ENCODE results near the gene FAAP20. TPM values are rescaled to one million over a fixed set of nuclear protein-coding genes. Genes with fewer than 3 reads are reported as not detected.

FAAP20 gene
- total and polyA plus RNA-seq, 10 of the 15 experiments (the other 5 are each of a cell fraction or from before 2014, with no cell fraction given): 0.79 to 91.8 (median 20.9) TPM

GRCh38 chr1:2180297-2181245 is 14.0 kb downstream of the FAAP20 start:
- ATAC-seq (no peak), DNase-seq (ENCODE audit: low read depth, low spot score) (no peak), FAIRE-seq (no peak)
- RAD21 ChIA-PET (ENCODE audit: unreplicated experiment): no interaction called here
- CTCF ChIA-PET: no interaction called here
- H3K79me2 ChIP-seq (ENCODE audit: control insufficient read depth, insufficient read depth, low read length): no peaks in the 10 kb centered on the region
- H3K9ac ChIP-seq (ENCODE audit: control insufficient read depth, insufficient read depth, low read length): no peak overlapping the region
- no peak overlapping the region for H2AFZ ChIP-seq (ENCODE audit: control insufficient read depth, low read depth, low read length)
- POLR2A ChIA-PET: no interaction called here
- no peaks in the 10 kb centered on the region for H3K9me3 ChIP-seq (replicated peaks; ENCODE audit: control insufficient read depth, insufficient read depth, low read length)
- H3K36me3 ChIP-seq (ENCODE audit: control insufficient read depth in 2 of 2, insufficient read depth in 2 of 2, low read length in 1 of 2): no peaks in the 10 kb centered on the region
- BruUV-seq (replicated peaks): no TSS peak
- H3K4me2 ChIP-seq (ENCODE audit: control insufficient read depth, insufficient read depth): no peak overlapping the region
- intact Hi-C loops (cut with micrococcal nuclease; ENCODE audit: unreplicated experiment) (no loop called here), in situ Hi-C loops (cut with MboI) (no loop called here)
- SMC1A ChIA-PET (ENCODE audit: uncharacterized antibody, unreplicated experiment): no interaction called here
- no peak overlapping the region for H3K4me3 ChIP-seq
- TF ChIP-seq E2F8 (IDR thresholded peaks at IDR 0.05; ENCODE audit: low read depth, partially characterized antibody) (no peak), ZSCAN29 (IDR thresholded peaks at IDR 0.05) (no peak), YBX1 (IDR thresholded peaks at IDR 0.05) (no peak), JUND (IDR thresholded peaks at IDR 0.05; ENCODE audit: low read depth, low read length) (no peak), TCF3 (IDR thresholded peaks at IDR 0.05; ENCODE audit: borderline replicate concordance, insufficient read depth, low read depth, low read length) (peak; percentile 78; the same call in 1 of the 2 replicates), KAT2A (conservative IDR thresholded peaks at IDR 0.05; ENCODE audit: control insufficient read depth, low read depth, low read length) (no peak), NR2C1 (IDR thresholded peaks at IDR 0.05) (no peak), POLR2AphosphoS5 (IDR thresholded peaks at IDR 0.05; ENCODE audit: low read length) (no peak), ZBTB40 (IDR thresholded peaks at IDR 0.05; ENCODE audit: borderline replicate concordance) (no peak), USF2 (IDR thresholded peaks at IDR 0.05; ENCODE audit: borderline replicate concordance, low read depth, low read length) (no peak), BCL3 (IDR thresholded peaks at IDR 0.05; ENCODE audit: borderline replicate concordance, insufficient read depth, low read depth, low read length, poor library complexity, severe bottlenecking) (peak; percentile 85)
- H3K4me1 ChIP-seq (ENCODE audit: control insufficient read depth, insufficient read depth, low read length): no peaks in the 10 kb centered on the region
- whole genome bisulfite sequencing (ENCODE audit: insufficient coverage, insufficient replicate concordance, low lambda C conversion rate, missing lambda C conversion rate): 86% methylated on average over 55 of the region's 58 CpGs
- H3K27me3 ChIP-seq (replicated peaks in 1 of 2; ENCODE audit: control insufficient read depth in 2 of 2, insufficient read depth in 2 of 2, low read length in 1 of 2): no peaks in the 10 kb centered on the region
- H4K20me1 ChIP-seq (ENCODE audit: control insufficient read depth, insufficient read depth): no peaks in the 10 kb centered on the region
- H3K27ac ChIP-seq (ENCODE audit: control insufficient read depth, insufficient read depth): no peak overlapping the region

Measured in GM12878 (cell line).